Measurements from ENCODE around the gene RNF6. TPM values are rescaled to one million over a fixed set of nuclear protein-coding genes. Genes with fewer than 3 reads are reported as not detected.
A peak's percentile ranks its signal among the peaks of the same experiment; 100 is the strongest.

RNF6 gene
- total and polyA plus RNA-seq, 2 experiments from 2014 or later: 19.4 to 25.0 TPM

GRCh38 chr13:26185720-26186117, 36.4 kb downstream of the RNF6 start:
- H3K36me3 ChIP-seq: no peaks in the 10 kb centered on the region
- no peak for TF ChIP-seq CTCF (IDR thresholded peaks at IDR 0.05; ENCODE audit: low read depth, low read length)
- H3K27ac ChIP-seq: no peak overlapping the region

GRCh38 chr13:26184791-26185250, 37.3 kb downstream of the RNF6 start:
- no peaks in the 10 kb centered on the region for H3K36me3 ChIP-seq
- DNase-seq (ENCODE audit: low read depth in 1 of 2, low spot score in 1 of 2): peak; percentile 72 to 82
- TF ChIP-seq CTCF (IDR thresholded peaks at IDR 0.05; ENCODE audit: low read depth, low read length): peak; percentile 91
- no peak overlapping the region for H3K4me3 ChIP-seq
- H3K4me1 ChIP-seq (ENCODE audit: low read depth): no peaks in the 10 kb centered on the region
- no peaks in the 10 kb centered on the region for H3K27me3 ChIP-seq
- H3K9me3 ChIP-seq (ENCODE audit: low read depth): no peaks in the 10 kb centered on the region
- no peak overlapping the region for H3K27ac ChIP-seq

More at GRCh38 chr13:26185720-26186117, 36.4 kb downstream of the RNF6 start:
- peak overlapping the region; percentile 34 for H3K4me3 ChIP-seq
- no peaks in the 10 kb centered on the region for H3K9me3 ChIP-seq (ENCODE audit: low read depth)
- no peaks in the 10 kb centered on the region for H3K27me3 ChIP-seq
- no peaks in the 10 kb centered on the region for H3K4me1 ChIP-seq (ENCODE audit: low read depth)
- DNase-seq (ENCODE audit: low read depth in 1 of 2, low spot score in 1 of 2): no peak

- no peak overlapping the region for H3K4me3 ChIP-seq
- no peak for DNase-seq (ENCODE audit: low read depth in 1 of 2, low spot score in 1 of 2)
- no peaks in the 10 kb centered on the region for H3K36me3 ChIP-seq
- H3K27me3 ChIP-seq: no peaks in the 10 kb centered on the region
- no peak for TF ChIP-seq CTCF (IDR thresholded peaks at IDR 0.05; ENCODE audit: low read depth, low read length)
- no peaks in the 10 kb centered on the region for H3K4me1 ChIP-seq (ENCODE audit: low read depth)
- no peak overlapping the region for H3K27ac ChIP-seq
- H3K9me3 ChIP-seq (ENCODE audit: low read depth): no peaks in the 10 kb centered on the region
These were observed 38.7 kb downstream of the RNF6 start for GRCh38 chr13:26183416-26183815.

- Histone ChIP-seq H3K27ac (no peak overlapping the region), H3K27me3 (no peaks in the 10 kb centered on the region), H3K4me3 (no peak overlapping the region), H3K4me1 (ENCODE audit: low read depth) (no peaks in the 10 kb centered on the region), H3K9me3 (ENCODE audit: low read depth) (no peaks in the 10 kb centered on the region), H3K36me3 (no peaks in the 10 kb centered on the region)
- TF ChIP-seq CTCF (IDR thresholded peaks at IDR 0.05; ENCODE audit: low read depth, low read length): no peak
- DNase-seq (ENCODE audit: low read depth in 1 of 2, low spot score in 1 of 2): peak in 1 of 2 donors; percentile 32
These were observed 42.8 kb downstream of the RNF6 start for GRCh38 chr13:26179344-26179743.

- no peak overlapping the region for H3K27ac ChIP-seq
- no peaks in the 10 kb centered on the region for H3K27me3 ChIP-seq
- no peak for TF ChIP-seq CTCF (IDR thresholded peaks at IDR 0.05; ENCODE audit: low read depth, low read length)
- H3K4me1 ChIP-seq (ENCODE audit: low read depth): peaks cover 6% of the 10 kb centered on the region
- no peak for DNase-seq (ENCODE audit: low read depth in 1 of 2, low spot score in 1 of 2)
- H3K9me3 ChIP-seq (ENCODE audit: low read depth): no peaks in the 10 kb centered on the region
- no peak overlapping the region for H3K4me3 ChIP-seq
- H3K36me3 ChIP-seq: no peaks in the 10 kb centered on the region
These were observed 53.3 kb downstream of the RNF6 start for GRCh38 chr13:26168835-26169234.
